WTC11 (cell line): ENCODE measurements around the gene TEAD1. TPM values are rescaled to one million over a fixed set of nuclear protein-coding genes. Genes with fewer than 3 reads are reported as not detected.

ENCODE experiments used
- ATAC-seq: fragments of 200-7000 bp; cut with Tn5 transposase; 2 replicates; pipeline ENCODE4 v1.10.0; 2021; ENCODE audit warnings: mild to moderate bottlenecking, moderate library complexity
- CTCF ChIA-PET: fragments of 300-600 bp; sonication (Branson Sonifier 250); formaldehyde crosslinking; loops from one replicate; lab custom pipeline; 2021; ENCODE audit warnings: antibody characterized with exemption; lab: Charles Lee
- POLR2A ChIA-PET: fragments of 350-600 bp; sonication (Branson Sonifier 250); formaldehyde crosslinking; loops from one replicate; lab custom pipeline; 2021; ENCODE audit warnings: antibody characterized with exemption; lab: Charles Lee
- DNase-seq: peaks from one replicate; pipeline ENCODE4 v3.0.0; 2021; ENCODE audit warnings: low spot score
- H3K27ac Mint-ChIP-seq: 2 replicates; pipeline ENCODE4 v1.8.0; 2021; ENCODE audit warnings: mixed read lengths
- H3K27me3 Mint-ChIP-seq: 2 replicates; pipeline ENCODE4 v1.8.0; 2021; ENCODE audit warnings: low read depth, mild to moderate bottlenecking, moderate library complexity, mixed read lengths
- H3K36me3 Mint-ChIP-seq: 2 replicates; pipeline ENCODE4 v1.8.0; 2021; ENCODE audit warnings: mixed read lengths
- H3K4me1 Mint-ChIP-seq: 2 replicates; pipeline ENCODE4 v1.8.0; 2022; ENCODE audit warnings: mixed read lengths
- H3K4me3 Mint-ChIP-seq: 2 replicates; pipeline ENCODE4 v1.8.0; 2021; ENCODE audit warnings: mild to moderate bottlenecking, moderate library complexity, mixed read lengths
- H3K9me3 Mint-ChIP-seq: 2 replicates; pipeline ENCODE4 v1.8.0; 2021; ENCODE audit warnings: mixed read lengths
- FOXJ3 ChIP-seq: sonication (generic); formaldehyde crosslinking; IDR thresholded peaks from 2 replicates; pipeline ENCODE4 v1.9.0; 2021; ENCODE audit warnings: missing genetic modification reagents, mild to moderate bottlenecking, borderline replicate concordance
- GTF2I ChIP-seq: fragments of 250-450 bp; sonication (Bioruptor Pico); conservative IDR thresholded peaks from 2 replicates; pipeline ENCODE4 v1.4.0; 2021; ENCODE audit warnings: mild to moderate bottlenecking
- MXD4 ChIP-seq: fragments of 250-450 bp; sonication (Bioruptor Pico); IDR thresholded peaks from 2 replicates; pipeline ENCODE4 v1.8.0; 2021; ENCODE audit warnings: mild to moderate bottlenecking, moderate library complexity, borderline replicate concordance
- NR1H2 ChIP-seq: sonication (generic); formaldehyde crosslinking; IDR thresholded peaks from 2 replicates; pipeline ENCODE4 v1.9.0; 2021; ENCODE audit warnings: mild to moderate bottlenecking, moderate library complexity, missing genetic modification reagents
- NR3C1 ChIP-seq: sonication (generic); formaldehyde crosslinking; conservative IDR thresholded peaks from 2 replicates; pipeline ENCODE4 v1.8.1; 2023; ENCODE audit warnings: low read depth, mild to moderate bottlenecking, missing genetic modification reagents
- SMAD3 ChIP-seq: sonication (generic); formaldehyde crosslinking; IDR thresholded peaks from 2 replicates; pipeline ENCODE4 v1.8.0; 2022; ENCODE audit warnings: missing genetic modification reagents, mild to moderate bottlenecking, borderline replicate concordance
- TP53 ChIP-seq: sonication (generic); formaldehyde crosslinking; IDR thresholded peaks from 2 replicates; pipeline ENCODE4 v1.8.1; 2023; ENCODE audit warnings: mild to moderate bottlenecking, missing genetic modification reagents
- ZNF121 ChIP-seq: sonication (generic); formaldehyde crosslinking; IDR thresholded peaks from 2 replicates; pipeline ENCODE4 v1.8.0; 2023; ENCODE audit warnings: missing genetic modification reagents
- ZNF138 ChIP-seq: sonication (generic); formaldehyde crosslinking; conservative IDR thresholded peaks from 2 replicates; pipeline ENCODE4 v1.8.1; 2022; ENCODE audit warnings: mild to moderate bottlenecking, moderate library complexity, missing genetic modification reagents
- ZNF263 ChIP-seq: sonication (generic); formaldehyde crosslinking; IDR thresholded peaks from 2 replicates; pipeline ENCODE4 v1.8.1; 2022; ENCODE audit warnings: low read depth, mild to moderate bottlenecking, moderate library complexity, missing genetic modification reagents
- ZNF423 ChIP-seq: fragments of 250-450 bp; sonication (Bioruptor Pico); IDR thresholded peaks from 2 replicates; pipeline ENCODE4 v2.1.2; 2022; ENCODE audit warnings: mild to moderate bottlenecking, moderate library complexity
- total RNA-seq: library from RNA; stranded (reverse); gene quantifications from 3 replicates; pipeline ENCODE4 v1.2.3, GENCODE V29; 2021
- TF ChIP-seq, protein P1 (sequence below): fragments of 250-450 bp; sonication (Bioruptor Pico); IDR thresholded peaks from 2 replicates; pipeline ENCODE4 v1.9.0; 2021; ENCODE audit warnings: mild to moderate bottlenecking
- TF ChIP-seq, protein P2 (sequence below): sonication (generic); formaldehyde crosslinking; IDR thresholded peaks from 2 replicates; pipeline ENCODE4 v1.8.1; 2023; ENCODE audit warnings: mild to moderate bottlenecking, missing genetic modification reagents, borderline replicate concordance
- TF ChIP-seq, protein P3 (sequence below): sonication (generic); formaldehyde crosslinking; IDR thresholded peaks from 2 replicates; pipeline ENCODE4 v1.8.1; 2023; ENCODE audit warnings: mild to moderate bottlenecking, moderate library complexity, missing genetic modification reagents

Gene TEAD1
- total RNA-seq, 1 experiment from 2014 or later, result 79.9 TPM

DNA sequence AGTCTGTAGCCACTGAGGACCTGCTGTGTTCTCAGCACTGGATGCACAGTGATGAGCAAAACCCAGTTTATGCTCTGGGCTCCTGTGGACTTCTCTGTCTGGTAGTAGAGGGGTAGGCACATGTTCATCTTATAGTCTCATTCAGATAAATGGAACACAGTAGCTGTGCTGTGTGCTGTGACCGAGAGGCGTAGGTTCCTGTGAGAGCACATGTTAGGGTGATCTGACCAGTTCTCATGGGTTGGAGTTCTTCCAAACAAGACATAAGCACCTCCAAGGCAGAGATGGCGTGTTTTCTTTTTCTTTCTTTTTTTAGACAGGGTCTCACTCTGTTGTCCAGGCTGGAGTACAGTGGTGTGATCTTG is 180.1 kb downstream of the TEAD1 start:
- H3K36me3 Mint-ChIP-seq, result peaks cover 3% of the 10 kb centered on the region; the same call in 1 of the 2 replicates
- ChIA-PET POLR2A (no interaction called here), CTCF (no interaction called here)
- DNase-seq (no peak), ATAC-seq (no peak)
- no peak for TF ChIP-seq MXD4 (CRISPR knock-in tag)
- TF ChIP-seq, protein P1, sequence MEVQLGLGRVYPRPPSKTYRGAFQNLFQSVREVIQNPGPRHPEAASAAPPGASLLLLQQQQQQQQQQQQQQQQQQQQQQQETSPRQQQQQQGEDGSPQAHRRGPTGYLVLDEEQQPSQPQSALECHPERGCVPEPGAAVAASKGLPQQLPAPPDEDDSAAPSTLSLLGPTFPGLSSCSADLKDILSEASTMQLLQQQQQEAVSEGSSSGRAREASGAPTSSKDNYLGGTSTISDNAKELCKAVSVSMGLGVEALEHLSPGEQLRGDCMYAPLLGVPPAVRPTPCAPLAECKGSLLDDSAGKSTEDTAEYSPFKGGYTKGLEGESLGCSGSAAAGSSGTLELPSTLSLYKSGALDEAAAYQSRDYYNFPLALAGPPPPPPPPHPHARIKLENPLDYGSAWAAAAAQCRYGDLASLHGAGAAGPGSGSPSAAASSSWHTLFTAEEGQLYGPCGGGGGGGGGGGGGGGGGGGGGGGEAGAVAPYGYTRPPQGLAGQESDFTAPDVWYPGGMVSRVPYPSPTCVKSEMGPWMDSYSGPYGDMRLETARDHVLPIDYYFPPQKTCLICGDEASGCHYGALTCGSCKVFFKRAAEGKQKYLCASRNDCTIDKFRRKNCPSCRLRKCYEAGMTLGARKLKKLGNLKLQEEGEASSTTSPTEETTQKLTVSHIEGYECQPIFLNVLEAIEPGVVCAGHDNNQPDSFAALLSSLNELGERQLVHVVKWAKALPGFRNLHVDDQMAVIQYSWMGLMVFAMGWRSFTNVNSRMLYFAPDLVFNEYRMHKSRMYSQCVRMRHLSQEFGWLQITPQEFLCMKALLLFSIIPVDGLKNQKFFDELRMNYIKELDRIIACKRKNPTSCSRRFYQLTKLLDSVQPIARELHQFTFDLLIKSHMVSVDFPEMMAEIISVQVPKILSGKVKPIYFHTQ (CRISPR knock-in tag), result no peak
- TF ChIP-seq, protein P2, sequence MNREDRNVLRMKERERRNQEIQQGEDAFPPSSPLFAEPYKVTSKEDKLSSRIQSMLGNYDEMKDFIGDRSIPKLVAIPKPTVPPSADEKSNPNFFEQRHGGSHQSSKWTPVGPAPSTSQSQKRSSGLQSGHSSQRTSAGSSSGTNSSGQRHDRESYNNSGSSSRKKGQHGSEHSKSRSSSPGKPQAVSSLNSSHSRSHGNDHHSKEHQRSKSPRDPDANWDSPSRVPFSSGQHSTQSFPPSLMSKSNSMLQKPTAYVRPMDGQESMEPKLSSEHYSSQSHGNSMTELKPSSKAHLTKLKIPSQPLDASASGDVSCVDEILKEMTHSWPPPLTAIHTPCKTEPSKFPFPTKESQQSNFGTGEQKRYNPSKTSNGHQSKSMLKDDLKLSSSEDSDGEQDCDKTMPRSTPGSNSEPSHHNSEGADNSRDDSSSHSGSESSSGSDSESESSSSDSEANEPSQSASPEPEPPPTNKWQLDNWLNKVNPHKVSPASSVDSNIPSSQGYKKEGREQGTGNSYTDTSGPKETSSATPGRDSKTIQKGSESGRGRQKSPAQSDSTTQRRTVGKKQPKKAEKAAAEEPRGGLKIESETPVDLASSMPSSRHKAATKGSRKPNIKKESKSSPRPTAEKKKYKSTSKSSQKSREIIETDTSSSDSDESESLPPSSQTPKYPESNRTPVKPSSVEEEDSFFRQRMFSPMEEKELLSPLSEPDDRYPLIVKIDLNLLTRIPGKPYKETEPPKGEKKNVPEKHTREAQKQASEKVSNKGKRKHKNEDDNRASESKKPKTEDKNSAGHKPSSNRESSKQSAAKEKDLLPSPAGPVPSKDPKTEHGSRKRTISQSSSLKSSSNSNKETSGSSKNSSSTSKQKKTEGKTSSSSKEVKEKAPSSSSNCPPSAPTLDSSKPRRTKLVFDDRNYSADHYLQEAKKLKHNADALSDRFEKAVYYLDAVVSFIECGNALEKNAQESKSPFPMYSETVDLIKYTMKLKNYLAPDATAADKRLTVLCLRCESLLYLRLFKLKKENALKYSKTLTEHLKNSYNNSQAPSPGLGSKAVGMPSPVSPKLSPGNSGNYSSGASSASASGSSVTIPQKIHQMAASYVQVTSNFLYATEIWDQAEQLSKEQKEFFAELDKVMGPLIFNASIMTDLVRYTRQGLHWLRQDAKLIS (CRISPR knock-in tag), result no peak
- peaks cover 37% of the 10 kb centered on the region for H3K4me1 Mint-ChIP-seq
- no peaks in the 10 kb centered on the region for H3K27me3 Mint-ChIP-seq
- H3K4me3 Mint-ChIP-seq, result no peak overlapping the region
- H3K9me3 Mint-ChIP-seq, result no peaks in the 10 kb centered on the region
- no peak overlapping the region for H3K27ac Mint-ChIP-seq

DNA sequence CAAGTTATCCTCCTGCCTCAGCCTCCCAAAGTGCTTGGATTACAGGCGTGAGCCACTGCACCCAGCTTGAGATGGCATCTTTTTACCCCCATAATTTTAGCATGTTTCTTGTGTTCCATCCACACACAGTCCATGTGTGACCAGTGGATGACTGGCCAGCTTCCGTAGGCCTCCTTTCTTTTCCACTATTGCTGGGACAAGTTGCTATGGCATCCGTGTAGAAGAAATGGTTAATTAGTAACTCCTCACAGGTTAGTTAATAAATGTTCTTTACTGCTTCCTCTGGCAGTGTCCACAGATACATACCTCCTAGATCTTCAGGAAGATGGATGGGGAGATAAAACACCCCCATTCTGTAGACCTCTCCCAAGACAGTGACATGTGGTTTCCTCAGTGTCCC is 180.6 kb downstream of the TEAD1 start:
- no peak for DNase-seq
- no peaks in the 10 kb centered on the region for H3K9me3 Mint-ChIP-seq
- POLR2A ChIA-PET, result interaction anchor here (1.1 kb wide), 1 partner anchor 9 kb away, joined by 3 read pairs; no protein-coding TSS in a partner anchor
- peaks cover 37% of the 10 kb centered on the region for H3K4me1 Mint-ChIP-seq
- peaks cover 3% of the 10 kb centered on the region; the same call in 1 of the 2 replicates for H3K36me3 Mint-ChIP-seq
- no peak overlapping the region for H3K27ac Mint-ChIP-seq
- no peak overlapping the region for H3K4me3 Mint-ChIP-seq
- no peaks in the 10 kb centered on the region for H3K27me3 Mint-ChIP-seq
- no peak for TF ChIP-seq TP53 (CRISPR knock-in tag)
- no peak for TF ChIP-seq GTF2I (CRISPR knock-in tag)
- TF ChIP-seq NR1H2 (CRISPR knock-in tag), result no peak
- no peak for TF ChIP-seq ZNF263 (CRISPR knock-in tag)
- no peak for TF ChIP-seq NR3C1 (CRISPR knock-in tag)
- TF ChIP-seq ZNF423 (CRISPR knock-in tag), result no peak
- TF ChIP-seq ZNF138 (CRISPR knock-in tag), result no peak
- TF ChIP-seq, all 79 proteins: peak for 0
- ATAC-seq, result no peak
- CTCF ChIA-PET, result no interaction called here

DNA sequence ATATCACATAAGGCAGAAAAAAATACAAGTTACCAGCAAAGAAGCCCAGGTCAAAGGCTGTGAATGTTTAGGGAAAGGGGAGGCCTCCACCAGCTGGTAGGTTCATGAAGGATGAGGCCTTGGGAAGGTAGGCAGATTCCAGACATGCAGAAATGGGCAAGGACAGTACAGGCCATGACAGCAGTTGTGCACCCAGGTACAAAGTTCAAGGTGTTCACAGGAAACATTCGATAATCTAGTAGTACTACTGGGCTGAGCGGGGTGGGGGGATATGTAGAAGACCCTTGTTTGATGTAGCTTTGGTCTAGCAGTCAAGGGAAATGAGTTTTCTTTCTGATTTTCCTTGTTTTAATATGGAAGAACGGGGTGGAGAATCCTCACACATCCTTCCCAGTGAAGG is 182.1 kb downstream of the TEAD1 start:
- Mint-ChIP-seq H3K27ac (peak overlapping the region; percentile 10; the same call in 1 of the 2 replicates), H3K4me3 (no peak overlapping the region)
- CTCF ChIA-PET, result no interaction called here
- no peak for DNase-seq
- no peak for ATAC-seq
- TF ChIP-seq, protein P3, sequence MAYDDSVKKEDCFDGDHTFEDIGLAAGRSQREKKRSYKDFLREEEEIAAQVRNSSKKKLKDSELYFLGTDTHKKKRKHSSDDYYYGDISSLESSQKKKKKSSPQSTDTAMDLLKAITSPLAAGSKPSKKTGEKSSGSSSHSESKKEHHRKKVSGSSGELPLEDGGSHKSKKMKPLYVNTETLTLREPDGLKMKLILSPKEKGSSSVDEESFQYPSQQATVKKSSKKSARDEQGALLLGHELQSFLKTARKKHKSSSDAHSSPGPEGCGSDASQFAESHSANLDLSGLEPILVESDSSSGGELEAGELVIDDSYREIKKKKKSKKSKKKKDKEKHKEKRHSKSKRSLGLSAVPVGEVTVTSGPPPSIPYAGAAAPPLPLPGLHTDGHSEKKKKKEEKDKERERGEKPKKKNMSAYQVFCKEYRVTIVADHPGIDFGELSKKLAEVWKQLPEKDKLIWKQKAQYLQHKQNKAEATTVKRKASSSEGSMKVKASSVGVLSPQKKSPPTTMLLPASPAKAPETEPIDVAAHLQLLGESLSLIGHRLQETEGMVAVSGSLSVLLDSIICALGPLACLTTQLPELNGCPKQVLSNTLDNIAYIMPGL (CRISPR knock-in tag), result no peak
- TF ChIP-seq FOXJ3 (CRISPR knock-in tag) (no peak), SMAD3 (CRISPR knock-in tag) (no peak), ZNF121 (no peak)
- TF ChIP-seq, all 79 proteins: peak for 0
- peaks cover 5% of the 10 kb centered on the region; the same call in 1 of the 2 replicates for H3K9me3 Mint-ChIP-seq
- peaks cover 3% of the 10 kb centered on the region; the same call in 1 of the 2 replicates for H3K36me3 Mint-ChIP-seq
- H3K4me1 Mint-ChIP-seq, result peaks cover 53% of the 10 kb centered on the region
- H3K27me3 Mint-ChIP-seq, result no peaks in the 10 kb centered on the region
- POLR2A ChIA-PET, result no interaction called here
